Measurements from ENCODE around the gene JMJD7. TPM values are rescaled to one million over a fixed set of nuclear protein-coding genes. Genes with fewer than 3 reads are reported as not detected.

JMJD7 gene
- total RNA-seq (2014; rRNA removed; shearing (Covaris generic)) = 14.1 and 16.2 TPM in 2 replicates

DNA sequence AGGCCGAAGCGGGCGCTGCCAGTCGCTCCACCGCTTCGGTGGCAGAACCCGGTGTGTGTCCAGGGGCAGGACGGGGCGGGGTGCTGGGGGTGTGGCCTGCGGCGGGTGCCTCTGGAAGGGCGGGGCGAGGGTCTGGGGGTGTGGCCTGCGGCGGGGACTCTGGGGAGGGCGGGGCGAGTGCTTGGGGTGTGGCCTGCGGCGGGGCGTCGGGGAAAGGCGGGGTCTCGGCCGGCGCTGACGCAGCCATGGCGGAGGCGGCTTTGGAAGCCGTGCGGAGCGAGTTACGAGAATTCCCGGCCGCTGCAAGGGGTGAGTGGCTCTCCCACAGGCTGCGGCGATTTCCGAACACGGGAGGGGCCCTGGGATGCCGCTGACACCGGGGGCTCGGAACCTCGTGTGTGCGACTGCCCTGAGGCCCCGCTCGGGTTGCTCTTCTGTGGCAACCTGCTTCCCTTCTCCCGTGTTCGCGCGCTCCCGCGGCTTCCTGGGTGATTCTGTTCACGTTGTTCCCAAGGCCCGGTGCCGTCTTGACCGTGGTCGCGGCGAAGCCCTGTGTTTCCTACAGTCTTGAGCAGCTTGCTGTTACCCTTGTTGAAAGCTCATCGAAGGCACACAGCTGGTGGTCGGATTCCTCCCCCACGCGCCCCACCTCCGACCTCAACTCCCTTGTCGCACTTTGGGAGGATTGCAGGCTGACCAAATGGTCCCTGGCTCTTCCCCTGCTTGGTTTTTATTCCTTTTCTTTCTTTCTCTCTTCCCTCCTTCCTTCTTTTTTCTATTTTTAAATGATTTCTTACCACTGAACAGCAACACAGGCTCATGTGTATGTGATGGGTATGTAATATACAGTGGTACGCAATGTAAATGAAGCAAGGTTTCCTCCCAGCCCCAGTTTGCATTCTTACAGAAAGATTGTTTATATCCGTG, at the start of gene JMJD7:
JMJD7 (plus strand) TSS at position 213 of the 927 bp plus-strand sequence; CDS start at position 246, 33 bp downstream.
- DNase-seq (ENCODE audit: low spot score) = peak; percentile 91

DNA sequence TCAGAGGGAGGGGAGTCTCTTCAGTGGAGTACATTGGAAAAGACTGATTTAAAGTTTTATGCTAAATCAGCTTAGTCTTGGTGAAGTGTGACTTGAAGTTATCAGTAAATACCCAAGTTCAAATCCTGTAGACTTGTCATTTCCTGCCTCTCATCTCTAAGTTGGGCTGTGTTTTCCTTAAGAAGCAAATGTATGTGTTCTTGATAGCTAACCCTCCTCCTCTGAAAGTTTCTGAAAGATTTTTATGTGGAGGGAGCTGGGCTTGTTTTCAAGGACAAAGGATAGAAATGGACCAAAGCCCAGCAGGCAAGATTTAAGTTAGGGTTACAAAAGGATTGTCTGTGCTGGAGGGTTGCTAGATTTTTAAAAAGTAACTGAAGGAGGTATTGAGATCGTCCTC, 49.4 kb upstream of the JMJD7 start:
- DNase-seq (ENCODE audit: low spot score) = no peak

DNA sequence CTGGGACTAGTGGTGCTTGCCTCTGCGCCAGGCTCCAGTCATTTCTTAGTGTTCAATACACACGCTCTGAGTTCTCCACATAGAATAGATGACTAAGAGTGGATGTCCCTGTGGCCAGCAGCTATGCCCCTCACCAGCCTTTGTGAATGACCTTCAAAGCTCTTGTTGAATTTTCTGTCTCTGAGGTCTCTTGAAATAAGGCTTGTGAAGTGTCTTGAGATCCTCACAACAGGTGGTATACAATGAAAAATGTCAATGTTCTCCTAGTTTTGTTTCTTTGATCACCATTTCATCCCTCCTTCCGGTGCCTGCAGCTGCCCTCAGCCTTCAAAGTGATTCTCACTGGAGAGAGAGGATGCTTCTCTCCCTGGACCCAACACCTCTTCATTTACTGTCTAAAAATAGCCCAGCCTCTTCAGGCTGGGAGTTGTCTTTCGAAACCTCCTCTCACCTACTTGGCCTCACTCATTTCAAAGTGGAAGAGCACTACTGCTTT, 48.2 kb upstream of the JMJD7 start:
- no peak for DNase-seq (ENCODE audit: low spot score)

DNA sequence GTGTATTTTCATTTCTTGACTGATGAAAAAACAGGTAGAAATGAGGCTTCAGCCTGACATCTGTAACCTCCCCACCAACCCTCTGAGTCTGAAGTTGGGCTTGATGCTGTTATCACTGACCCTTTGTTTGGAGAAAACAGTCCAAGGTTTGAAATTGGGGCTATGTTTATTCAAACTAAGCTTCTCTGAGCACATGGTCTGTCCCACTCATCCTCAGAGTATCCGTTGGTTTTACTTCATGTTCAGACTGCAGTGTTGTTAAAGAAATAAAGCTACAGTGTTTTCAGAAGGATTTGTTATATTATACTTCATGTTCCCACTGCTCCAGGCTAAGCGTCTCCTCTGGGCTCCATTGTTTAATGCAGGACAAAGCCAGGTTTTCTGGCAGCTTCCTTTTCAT, 47.6 kb upstream of the JMJD7 start:
- no peak for DNase-seq (ENCODE audit: low spot score)

DNA sequence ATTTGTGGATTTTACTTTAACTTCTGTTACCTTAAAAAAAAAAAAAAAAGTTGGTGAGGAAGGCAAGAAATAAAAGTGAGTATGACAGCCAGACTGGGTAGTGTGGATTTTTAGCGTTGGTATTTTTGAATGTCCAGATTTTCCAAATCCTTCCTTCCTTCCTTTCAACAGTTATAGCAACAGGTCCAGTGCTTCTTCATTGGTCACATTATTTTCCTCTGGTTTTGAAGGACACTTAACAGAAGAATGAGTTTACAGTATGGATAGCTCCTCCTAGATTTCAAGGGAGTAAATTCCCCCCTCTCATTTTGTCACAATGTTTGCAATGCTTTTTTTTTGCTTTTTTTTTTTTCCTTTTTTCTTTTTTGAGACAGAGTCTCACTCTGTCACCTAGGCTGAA, 47.2 kb upstream of the JMJD7 start:
- no peak for DNase-seq (ENCODE audit: low spot score)

DNA sequence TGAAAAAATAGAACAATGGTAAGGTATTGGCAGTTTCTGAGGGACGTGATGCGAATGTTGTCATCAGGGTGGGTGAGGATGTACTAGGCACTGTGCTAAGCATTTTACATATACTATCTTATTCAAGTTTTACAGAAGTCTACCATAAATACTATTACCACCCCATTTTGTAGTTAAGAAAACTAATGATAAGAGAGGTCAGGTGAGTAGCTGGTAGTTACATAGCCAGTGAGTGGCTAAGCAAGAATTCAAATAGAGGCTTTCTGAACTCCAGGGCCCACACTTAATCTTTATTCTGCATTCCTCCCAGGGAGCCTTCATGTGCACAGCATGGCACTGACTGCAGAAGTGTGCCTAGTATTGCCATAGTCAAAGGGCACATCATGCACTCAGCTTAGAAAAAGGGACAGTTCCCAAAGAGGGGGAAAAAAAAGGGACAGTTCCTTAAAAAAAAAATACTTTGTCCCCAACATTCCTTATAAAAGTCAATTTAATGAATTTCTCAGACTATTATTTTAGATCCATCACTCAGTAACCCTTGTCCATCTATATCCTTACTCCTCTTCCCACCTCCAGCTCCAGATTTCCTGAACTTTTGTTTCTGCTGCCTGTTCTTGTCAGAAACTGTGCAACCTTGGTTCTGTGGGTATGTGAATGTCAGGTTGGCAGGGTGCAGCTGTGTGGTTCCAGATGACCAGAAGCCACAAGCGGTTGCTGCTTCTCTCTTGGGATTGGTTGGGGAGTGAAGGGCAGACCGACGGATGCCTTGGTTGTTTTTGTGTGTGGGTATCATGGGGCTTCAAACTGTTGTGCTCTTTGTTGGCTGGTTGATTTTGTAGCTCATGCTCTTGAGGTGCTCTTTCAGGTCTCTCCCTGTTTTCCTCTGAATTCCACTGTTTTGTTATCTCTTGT, 45.3 kb upstream of the JMJD7 start:
- no peak for DNase-seq (ENCODE audit: low spot score)

DNA sequence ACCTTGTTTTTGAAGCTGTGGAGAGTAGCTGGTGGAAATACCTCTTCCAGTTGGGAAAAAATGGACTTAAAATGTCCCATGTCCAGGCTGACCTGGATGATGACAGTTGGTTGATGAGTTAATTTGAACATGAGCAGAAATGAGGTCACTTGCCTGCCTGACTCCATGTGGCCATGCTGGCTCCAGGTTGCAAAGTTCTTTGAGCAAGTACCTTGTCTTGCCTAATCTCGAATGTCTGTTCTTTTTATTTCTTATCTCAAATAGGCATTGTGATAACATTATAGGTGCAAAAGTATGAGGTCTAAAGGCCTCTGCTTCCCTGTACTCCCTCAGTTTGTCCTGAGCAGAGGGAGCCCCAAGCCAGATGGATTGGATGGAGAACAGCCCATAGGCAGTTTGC, 44.6 kb upstream of the JMJD7 start:
- no peak for DNase-seq (ENCODE audit: low spot score)

DNA sequence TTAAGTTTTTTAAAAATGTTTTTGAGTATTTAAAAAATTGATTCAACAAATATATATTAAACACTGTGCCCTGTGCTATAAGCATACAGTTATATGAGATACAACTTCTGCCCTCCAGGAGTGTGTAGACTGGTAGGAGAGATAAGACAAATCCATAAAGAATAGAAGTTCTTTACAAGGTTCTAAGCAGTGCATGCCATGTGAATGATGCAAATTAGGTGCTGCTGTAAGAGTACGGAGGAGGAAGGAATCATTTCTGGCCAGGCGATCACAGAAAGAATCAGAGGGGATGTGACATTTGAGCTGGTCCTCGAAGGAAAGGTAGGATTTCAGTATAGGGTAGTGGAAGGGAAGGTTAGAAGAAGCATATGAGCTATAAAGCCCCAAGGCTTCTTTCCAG, 39.6 kb upstream of the JMJD7 start:
- no peak for DNase-seq (ENCODE audit: low spot score)

DNA sequence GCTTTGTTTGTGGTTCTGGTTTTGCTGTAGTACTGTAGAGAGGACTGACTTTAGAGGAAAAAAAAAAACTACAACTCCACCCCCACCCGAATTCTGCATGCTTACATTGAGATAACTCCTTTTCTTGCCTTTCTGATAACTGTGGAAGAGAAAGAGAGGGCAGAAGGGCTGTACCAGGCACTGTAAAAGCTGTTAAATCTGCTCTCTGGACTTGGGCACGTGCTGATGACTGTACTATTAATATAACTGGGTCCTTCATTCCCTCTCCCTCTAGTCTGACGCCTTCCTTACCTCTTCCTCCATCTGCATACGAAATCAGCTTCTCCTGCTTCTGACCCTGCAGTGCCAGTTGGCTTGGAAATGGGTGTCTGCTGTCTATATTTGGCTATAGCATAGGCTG, 38.7 kb upstream of the JMJD7 start:
- DNase-seq (ENCODE audit: low spot score) = no peak

DNA sequence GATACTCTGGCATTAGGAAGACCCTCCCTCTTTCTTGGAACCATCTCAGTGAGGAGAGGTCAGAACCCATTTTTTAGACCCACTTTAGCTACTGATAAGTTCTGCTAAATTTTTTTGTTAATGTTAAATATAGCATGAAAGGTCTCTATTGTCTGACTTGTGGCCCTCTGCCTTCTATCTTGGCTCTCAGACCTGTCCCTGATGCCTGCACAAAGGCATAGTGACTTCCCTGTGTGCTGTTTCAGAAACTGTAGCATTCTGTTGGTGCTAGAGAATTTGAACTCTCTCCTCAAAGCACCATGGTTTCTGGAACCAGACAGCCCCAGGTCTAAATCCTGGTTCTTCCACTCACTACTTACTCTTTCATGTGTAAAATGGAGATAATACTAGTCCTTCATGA, 38.2 kb upstream of the JMJD7 start:
- DNase-seq (ENCODE audit: low spot score) = no peak

DNA sequence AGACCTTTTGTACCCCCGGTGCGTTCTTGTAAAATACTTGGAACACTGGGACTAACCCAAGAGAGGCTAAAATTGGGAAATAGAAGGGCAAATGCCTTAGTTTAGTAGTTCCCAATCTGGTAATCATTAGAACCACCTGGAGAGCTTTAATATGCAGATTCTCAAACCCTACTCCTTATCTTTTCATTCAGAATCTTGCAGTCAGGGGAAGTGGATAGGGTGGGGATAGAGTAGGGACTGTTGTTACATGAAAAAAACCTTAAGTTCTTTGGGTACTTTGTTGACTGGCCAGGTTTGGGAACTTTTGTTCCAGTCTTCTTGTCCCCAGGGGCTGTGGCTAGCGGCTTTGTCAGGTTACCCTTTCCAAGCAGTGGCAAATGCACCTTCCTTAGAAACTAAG, 37.7 kb upstream of the JMJD7 start:
- DNase-seq (ENCODE audit: low spot score) = no peak

DNA sequence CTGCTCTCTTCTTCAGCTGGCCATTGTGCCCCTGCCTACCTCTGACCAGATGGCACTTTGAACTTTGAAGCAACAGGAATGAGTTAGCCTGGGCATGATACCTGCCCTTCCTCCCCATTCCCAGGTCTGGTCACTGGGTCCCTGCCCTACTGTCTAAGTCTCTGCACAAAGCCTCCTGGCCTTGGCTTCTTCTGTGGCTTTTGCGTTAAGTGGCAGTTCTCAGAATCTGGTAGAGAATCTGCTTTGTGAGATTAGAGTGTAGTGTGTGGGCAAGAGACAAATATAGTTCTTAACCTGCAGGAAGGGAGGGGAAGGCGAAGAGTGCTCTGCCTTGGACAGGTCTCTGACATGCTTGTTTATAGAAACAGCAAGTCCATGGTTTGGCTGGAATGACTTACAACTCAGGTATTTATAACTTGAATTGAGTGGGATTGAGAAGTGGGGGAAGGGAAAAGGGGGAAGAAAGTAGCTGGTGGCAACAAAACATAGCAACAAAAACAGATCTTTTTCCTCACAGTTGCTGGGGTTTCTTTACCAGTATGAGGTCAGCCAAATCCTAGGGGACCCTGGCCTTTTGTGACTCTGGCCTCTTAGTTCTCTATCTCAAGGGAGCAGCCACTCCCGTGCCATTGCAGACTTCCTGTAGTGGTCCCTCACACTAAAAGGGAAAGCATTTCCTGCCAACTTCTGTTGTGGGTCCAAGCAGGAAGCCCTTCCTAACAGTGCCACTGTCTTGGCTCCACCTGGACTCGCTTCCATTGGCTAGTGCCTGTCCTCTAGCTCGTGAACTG, 36.9 kb upstream of the JMJD7 start:
- peak; percentile 49 for DNase-seq (ENCODE audit: low spot score)

DNA sequence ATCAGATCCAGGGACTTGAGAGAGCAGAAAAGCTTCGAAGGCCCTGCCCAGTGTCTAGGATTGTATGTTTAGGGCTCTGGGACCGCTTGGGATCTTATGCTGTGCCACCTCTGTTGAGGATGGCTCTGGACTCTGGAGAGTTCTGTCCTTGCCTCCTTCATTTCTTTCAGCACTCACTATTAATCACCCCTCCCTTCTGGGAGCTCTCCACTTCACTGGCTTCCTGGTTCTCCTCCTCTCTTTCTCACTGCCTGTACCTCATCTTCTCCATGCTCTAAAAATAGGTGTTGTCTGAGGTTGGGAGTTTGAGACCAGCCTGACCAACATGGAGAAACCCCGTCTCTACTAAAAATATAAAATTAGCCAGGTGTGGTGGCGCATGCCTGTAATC, 36.4 kb upstream of the JMJD7 start:
- no peak for DNase-seq (ENCODE audit: low spot score)

DNA sequence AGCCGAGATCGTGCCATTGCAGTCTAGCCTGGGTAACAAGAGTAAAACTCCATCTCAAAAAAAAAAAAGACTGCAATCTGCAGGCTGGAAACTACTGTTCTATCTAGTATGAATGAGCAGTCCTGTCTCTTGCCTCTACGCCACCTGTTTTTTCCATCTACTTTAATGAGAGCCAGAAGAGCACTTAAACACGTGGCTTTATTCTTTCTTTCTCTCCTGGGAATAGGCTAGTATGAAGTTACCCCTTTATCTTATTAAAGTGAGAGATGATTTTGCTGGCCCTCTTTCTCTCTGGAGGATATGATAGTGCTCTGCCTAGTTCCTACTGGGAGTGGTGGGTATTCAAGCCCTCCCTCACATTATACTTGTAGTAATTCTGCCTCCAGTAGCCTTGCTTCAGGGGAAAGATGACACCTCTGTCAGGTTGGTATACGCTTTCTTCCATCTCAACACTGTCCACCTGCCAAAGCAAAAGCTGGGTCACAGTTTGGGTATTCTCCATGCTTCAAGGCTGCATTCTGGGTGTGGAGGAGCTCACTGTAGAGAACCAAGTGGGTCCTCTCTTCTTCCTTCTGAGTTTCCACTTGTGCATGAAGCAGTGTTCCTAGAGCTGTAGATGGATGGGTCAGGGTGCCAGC, 35.8 kb upstream of the JMJD7 start:
- no peak for DNase-seq (ENCODE audit: low spot score)

DNA sequence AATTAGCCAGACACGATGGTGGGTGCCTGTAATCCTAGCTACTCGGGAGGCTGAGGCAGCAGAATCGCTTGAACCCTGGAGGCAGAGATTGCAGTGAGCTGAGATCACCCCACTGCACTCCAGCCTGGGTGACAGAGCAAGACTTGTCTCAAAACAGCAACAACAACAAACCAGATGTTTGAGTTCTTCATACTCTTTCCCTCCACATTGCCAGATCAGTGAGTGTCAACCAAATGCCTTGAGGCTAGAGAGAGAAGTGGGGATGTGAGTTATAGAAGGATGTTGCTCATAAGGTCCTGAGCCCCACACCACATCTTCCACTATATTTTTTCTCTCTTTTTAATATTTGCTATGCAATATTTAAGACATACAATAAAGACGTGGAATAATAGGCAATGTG, 33.8 kb upstream of the JMJD7 start:
- no peak for DNase-seq (ENCODE audit: low spot score)

DNA sequence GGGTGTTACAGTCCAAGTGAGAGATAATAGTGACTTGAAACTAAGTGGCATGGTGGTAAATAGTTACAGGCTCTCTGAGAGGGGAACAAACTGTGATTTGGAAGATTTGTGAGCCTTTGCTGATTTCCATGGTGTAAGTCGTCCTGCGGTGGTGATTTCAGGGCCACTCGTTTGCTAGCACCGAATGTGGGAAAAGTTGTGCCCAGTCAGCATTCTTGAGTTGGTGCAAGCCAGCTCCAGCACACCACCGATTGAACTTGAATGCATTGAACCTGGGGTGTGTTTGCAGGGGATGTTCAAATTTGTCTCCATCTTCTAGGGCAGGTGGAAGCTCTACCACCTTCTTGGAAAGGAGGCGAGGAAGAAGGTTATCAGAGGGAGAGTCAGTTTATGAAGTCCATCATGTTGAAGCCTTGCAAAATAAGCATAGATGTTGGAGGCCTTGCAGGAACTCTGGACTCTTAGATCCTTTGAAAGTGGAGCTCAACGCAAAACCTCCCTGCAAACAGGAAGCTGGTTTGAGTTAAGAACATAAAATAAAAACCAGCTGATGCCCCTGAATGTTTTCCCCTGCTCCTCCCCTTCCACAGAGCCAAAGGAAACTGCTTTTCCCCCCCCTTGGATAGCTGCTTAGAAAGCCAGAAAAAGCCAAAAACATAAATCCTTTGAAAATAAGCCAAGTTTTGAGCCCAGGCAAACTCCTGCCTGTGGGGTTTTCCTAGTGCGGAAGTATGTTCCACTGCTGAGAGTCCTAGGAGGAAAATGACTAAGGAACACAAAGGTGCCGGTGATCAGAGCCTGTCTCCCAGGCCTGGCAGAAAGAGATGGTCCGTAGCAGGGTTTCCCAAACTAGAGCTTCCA, 31.7 kb upstream of the JMJD7 start:
- DNase-seq (ENCODE audit: low spot score) = no peak

DNA sequence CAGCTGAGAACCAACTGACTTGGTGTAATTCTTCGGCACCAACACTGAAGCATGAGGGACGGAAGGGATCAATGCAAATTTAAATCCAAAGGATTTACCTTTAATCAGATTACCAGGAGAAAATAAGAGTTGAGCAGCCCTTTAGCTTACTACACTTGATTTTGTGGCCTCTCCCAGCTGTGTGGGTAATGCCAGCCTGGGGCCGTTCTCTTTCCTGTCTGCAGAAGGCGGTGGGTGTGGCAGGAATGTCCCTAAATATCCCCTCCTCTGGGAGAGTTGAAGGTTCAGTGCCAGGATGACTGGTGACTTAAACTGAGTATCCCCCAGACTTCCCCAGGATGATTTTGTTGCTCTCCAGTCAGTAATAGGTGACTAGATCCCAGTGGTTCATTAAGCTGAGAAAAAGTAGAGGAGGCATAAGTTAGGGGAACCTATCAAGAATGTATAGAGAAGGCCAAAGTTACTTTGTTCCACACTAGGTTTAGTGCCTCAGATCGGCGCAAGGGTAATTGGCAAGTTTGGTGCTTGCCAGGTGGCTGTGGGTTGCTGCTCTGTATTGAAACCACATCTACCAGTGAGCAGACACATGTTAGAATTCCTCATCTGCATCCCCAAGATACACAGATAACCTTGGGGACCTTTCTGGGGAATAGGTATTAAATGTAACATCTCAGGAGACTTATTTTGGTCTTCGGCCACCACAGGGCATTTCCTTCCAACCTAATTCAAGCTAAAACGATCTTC, 30.5 kb upstream of the JMJD7 start:
- no peak for DNase-seq (ENCODE audit: low spot score)

DNA sequence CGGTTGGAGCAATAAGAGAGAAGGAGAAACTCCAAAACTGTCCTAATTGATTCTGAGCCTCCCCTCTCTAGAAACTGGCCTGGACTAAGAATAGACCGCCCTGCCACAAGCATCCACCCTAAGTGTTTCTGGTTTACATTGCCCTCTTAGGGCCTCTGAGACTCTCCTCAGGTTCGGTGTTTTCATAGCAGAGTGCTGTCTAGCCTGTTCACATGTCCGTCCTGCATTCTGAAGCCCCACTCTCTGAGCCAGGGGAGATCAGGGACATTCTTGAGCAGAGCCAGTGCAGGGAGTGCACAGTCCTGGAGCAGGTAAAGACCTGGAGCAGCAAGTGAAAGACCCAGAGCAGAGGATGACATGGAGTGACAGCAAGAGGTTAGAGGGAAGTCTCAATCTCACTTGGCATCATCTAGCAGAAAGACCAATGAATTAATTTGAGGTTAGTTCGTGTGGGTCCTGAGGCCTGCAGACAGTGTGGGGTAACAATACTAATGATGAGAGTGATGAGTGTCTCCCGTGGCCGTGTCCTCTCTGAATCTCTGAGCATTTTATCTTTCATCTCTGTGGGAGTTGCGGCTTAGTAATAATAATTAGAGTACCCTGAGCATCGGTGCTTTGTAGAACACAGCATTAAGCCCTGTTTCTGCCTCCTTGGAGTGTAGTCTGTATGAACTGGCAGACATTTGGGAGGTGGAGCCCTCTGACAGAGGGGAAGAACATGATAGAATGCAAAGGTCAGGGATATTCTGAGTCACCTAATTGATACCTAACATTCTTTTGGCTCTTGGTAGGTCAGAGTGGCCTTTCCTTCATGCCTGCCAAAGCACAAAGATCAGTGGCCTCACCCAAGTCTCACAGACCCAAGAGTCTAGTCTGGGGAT, 29.0 kb upstream of the JMJD7 start:
- no peak for DNase-seq (ENCODE audit: low spot score)
